HepG2 (cell line): Measurements from ENCODE around the gene ADM. TPM values are rescaled to one million over a fixed set of nuclear protein-coding genes. Genes with fewer than 3 reads are reported as not detected.

Experiments used
- CCDC6 ChIP-seq: sonication (generic); formaldehyde crosslinking; IDR thresholded peaks from 2 replicates; pipeline ENCODE4 v1.8.1; 2022; ENCODE audit warnings: mild to moderate bottlenecking, missing genetic modification reagents, moderate library complexity
- FOSL1 ChIP-seq: sonication (generic); formaldehyde crosslinking; IDR thresholded peaks from 2 replicates; pipeline ENCODE4 v1.9.0; 2021; ENCODE audit warnings: missing genetic modification reagents, borderline replicate concordance
- HHEX ChIP-seq: IDR thresholded peaks from 2 replicates; pipeline ENCODE4 v1.6.1; 2016; ENCODE audit warnings: control low read depth
- KLF15 ChIP-seq: sonication (generic); formaldehyde crosslinking; IDR thresholded peaks from 2 replicates; pipeline ENCODE4 v1.8.1; 2023; ENCODE audit warnings: borderline replicate concordance, mild to moderate bottlenecking, inconsistent platforms, missing genetic modification reagents, mixed read lengths
- KMT2A ChIP-seq: sonication (generic); formaldehyde crosslinking; IDR thresholded peaks from 2 replicates; pipeline ENCODE4 v1.4.0; 2020; ENCODE audit warnings: missing genetic modification reagents
- KMT2B ChIP-seq: IDR thresholded peaks from 2 replicates; pipeline ENCODE4 v1.6.1; 2016; ENCODE audit warnings: missing genetic modification reagents, missing compliant biosample characterization
- MTA1 ChIP-seq: sonication (generic); formaldehyde crosslinking; IDR thresholded peaks from 2 replicates; pipeline ENCODE4 v1.4.0; 2020; ENCODE audit warnings: missing genetic modification reagents, mild to moderate bottlenecking, borderline replicate concordance
- NRL ChIP-seq: sonication (generic); formaldehyde crosslinking; IDR thresholded peaks from 2 replicates; pipeline ENCODE4 v1.5.0; 2020; ENCODE audit warnings: missing genetic modification reagents, mild to moderate bottlenecking, moderate library complexity, borderline replicate concordance
- RARG ChIP-seq: sonication (generic); formaldehyde crosslinking; IDR thresholded peaks from 2 replicates; pipeline ENCODE4 v1.4.0; 2020; ENCODE audit warnings: low read depth, mild to moderate bottlenecking, missing genetic modification reagents
- RBFOX2 ChIP-seq: fragments of 200-400 bp; formaldehyde crosslinking; IDR thresholded peaks from 2 replicates; pipeline ENCODE4 v1.6.1; 2017; ENCODE audit warnings: low read depth, mild to moderate bottlenecking, low read length
- RNF2 ChIP-seq: fragments of 450-650 bp; conservative IDR thresholded peaks from 2 replicates; pipeline ENCODE4 v1.6.1; 2016; ENCODE audit warnings: low read depth
- TBX2 ChIP-seq: sonication (generic); formaldehyde crosslinking; IDR thresholded peaks from 2 replicates; pipeline ENCODE4 v1.5.0; 2020; ENCODE audit warnings: missing genetic modification reagents, mild to moderate bottlenecking, borderline replicate concordance
- TCF7L2 ChIP-seq: IDR thresholded peaks from 2 replicates; pipeline ENCODE4 v1.6.1; 2011; ENCODE audit warnings: mild to moderate bottlenecking, low read depth, low read length, moderate library complexity
- U2AF2 ChIP-seq: fragments of 200-400 bp; formaldehyde crosslinking; IDR thresholded peaks from 2 replicates; pipeline ENCODE4 v1.6.1; 2017; ENCODE audit warnings: low read depth, mild to moderate bottlenecking, low read length
- ZFP37 ChIP-seq: sonication (generic); formaldehyde crosslinking; IDR thresholded peaks from 2 replicates; pipeline ENCODE4 v1.4.0; 2020; ENCODE audit warnings: missing genetic modification reagents, borderline replicate concordance
- ZNF160 ChIP-seq: sonication (generic); formaldehyde crosslinking; IDR thresholded peaks from 2 replicates; pipeline ENCODE4 v1.8.0; 2022; ENCODE audit warnings: mild to moderate bottlenecking, inconsistent platforms, missing genetic modification reagents
- ZNF24 ChIP-seq: fragments of 450-650 bp; IDR thresholded peaks from 2 replicates; pipeline ENCODE4 v1.6.1; 2017; ENCODE audit warnings: antibody characterized with exemption, mild to moderate bottlenecking
- ZNF574 ChIP-seq: sonication (generic); formaldehyde crosslinking; IDR thresholded peaks from 2 replicates; pipeline ENCODE4 v1.4.0; 2020; ENCODE audit warnings: missing genetic modification reagents
- ZNF639 ChIP-seq: conservative IDR thresholded peaks from 2 replicates; pipeline ENCODE4 v1.6.1; 2018; ENCODE audit warnings: missing genetic modification reagents
- ZNF652 ChIP-seq: IDR thresholded peaks from 2 replicates; pipeline ENCODE4 v1.6.1; 2016; ENCODE audit warnings: low read depth, borderline replicate concordance
- ZNF766 ChIP-seq: sonication (generic); formaldehyde crosslinking; IDR thresholded peaks from 2 replicates; pipeline ENCODE4 v1.5.0; 2020; ENCODE audit warnings: missing genetic modification reagents, borderline replicate concordance
- polyA plus RNA-seq, 8 experiments: library from polyadenylated mRNA; depleted of rRNA in 3 of 8; stranded (reverse) in 7 of 8; unstranded in 1 of 8; fragments of >200 nt; fragmentation: Illumina TruSeq in 4 of 8; extraction: Trizol in 4 of 8; gene quantifications; 2 replicates each; pipeline versions ENCODE4 v1.2.1 to v1.2.3, GENCODE V29; 2011 to 2016; ENCODE audit warnings: low read depth in 4 of 8, missing spikeins in 1 of 8, mixed read lengths in 1 of 8; ENCODE audit not compliant: insufficient read depth in 1 of 8
- total RNA-seq, 5 experiments: library from RNA; depleted of rRNA; stranded (reverse); fragments of >200 nt; fragmentation: Illumina TruSeq; extraction: Trizol; gene quantifications; 2 replicates each; pipeline ENCODE4 v1.2.3, GENCODE V29; 2016; ENCODE audit warnings: low read depth in 1 of 5
- TF ChIP-seq, protein P1 (sequence below): sonication (generic); formaldehyde crosslinking; IDR thresholded peaks from 2 replicates; pipeline ENCODE4 v1.5.1; 2020; ENCODE audit warnings: missing genetic modification reagents, mild to moderate bottlenecking, borderline replicate concordance
- TF ChIP-seq, protein P2 (sequence below): sonication (generic); formaldehyde crosslinking; IDR thresholded peaks from 2 replicates; pipeline ENCODE4 v1.9.0; 2021; ENCODE audit warnings: missing genetic modification reagents, mild to moderate bottlenecking, borderline replicate concordance

The ADM gene
- total and polyA plus RNA-seq, 2 of the 13 experiments (the other 11 are each of a cell fraction or from before 2014, with no cell fraction given): 10.7 to 26.1 TPM

DNA sequence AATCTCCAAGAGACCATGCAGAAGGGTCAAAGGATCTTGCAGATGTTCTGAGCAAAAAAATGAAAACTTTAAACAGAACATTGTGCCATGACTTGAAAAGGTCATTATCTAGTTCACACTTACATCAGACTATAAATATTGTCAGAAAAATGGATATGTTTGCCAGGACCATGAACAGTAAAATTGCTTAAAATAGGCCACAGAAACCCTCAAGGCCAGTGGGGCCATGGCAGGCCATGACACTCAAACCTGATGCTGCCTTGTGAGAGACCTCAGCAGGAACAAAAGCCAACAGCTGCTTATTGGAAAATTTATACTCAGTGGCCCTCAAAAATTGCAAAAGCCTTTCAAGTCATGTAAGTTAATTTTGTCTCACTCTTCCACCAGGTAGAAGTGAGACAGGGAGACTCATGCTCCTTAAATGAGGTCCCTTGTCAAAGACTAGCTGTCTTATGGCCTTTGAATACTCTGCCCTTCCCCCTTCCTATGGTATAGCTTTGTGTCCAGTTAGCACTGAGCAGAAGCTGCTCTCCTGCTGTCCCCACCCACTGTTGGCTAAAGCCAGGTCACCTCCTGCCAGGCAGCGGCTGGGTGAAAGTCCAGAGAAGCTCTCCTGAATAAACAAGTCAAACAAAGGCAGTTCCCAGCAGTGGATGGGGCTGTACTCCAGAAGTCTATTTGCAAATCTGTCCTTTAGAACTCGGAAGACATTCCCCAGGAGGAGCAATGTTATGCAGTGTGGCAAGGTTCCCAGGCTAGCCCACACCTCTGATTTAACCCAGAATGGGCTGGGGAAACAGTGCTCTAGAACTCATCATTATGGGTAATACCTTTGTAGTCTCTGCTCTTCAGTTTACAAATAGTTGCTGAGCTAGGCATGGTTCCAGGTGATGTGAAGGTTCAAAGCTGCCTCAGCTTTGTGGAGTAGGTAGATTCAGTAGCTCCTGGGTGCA is 21.4 kb downstream of the ADM start (continued):
- TF ChIP-seq NRL (CRISPR knock-in tag) (no peak), ZNF24 (peak; percentile 41; the same call in 1 of the 2 replicates), ZNF160 (CRISPR knock-in tag) (no peak), ZFP37 (CRISPR knock-in tag) (0 out of 2 replicates have a peak, but pooled peaks have one; percentile 31), ZNF652 (CRISPR knock-in tag) (peak; percentile 84), RARG (CRISPR knock-in tag) (no peak), ZNF766 (peak; percentile 70; the same call in 1 of the 2 replicates), CCDC6 (CRISPR knock-in tag) (no peak; the same call in 1 of the 2 replicates), ZNF639 (CRISPR knock-in tag) (0 out of 2 replicates have a peak, but pooled peaks have one; percentile 45), KMT2B (CRISPR knock-in tag) (0 out of 2 replicates have a peak, but pooled peaks have one; percentile 54), ZNF574 (CRISPR knock-in tag) (peak; percentile 67; the same call in 1 of the 2 replicates), RBFOX2 (0 out of 2 replicates have a peak, but pooled peaks have one; percentile 22), MTA1 (peak; percentile 77; the same call in 1 of the 2 replicates), TBX2 (CRISPR knock-in tag) (peak; percentile 86), U2AF2 (no peak), HHEX (no peak), RNF2 (no peak), FOSL1 (CRISPR knock-in tag) (peak; percentile 56; the same call in 1 of the 2 replicates), TCF7L2 (no peak), KMT2A (CRISPR knock-in tag) (no peak), KLF15 (CRISPR knock-in tag) (no peak)
- TF ChIP-seq, protein P1, sequence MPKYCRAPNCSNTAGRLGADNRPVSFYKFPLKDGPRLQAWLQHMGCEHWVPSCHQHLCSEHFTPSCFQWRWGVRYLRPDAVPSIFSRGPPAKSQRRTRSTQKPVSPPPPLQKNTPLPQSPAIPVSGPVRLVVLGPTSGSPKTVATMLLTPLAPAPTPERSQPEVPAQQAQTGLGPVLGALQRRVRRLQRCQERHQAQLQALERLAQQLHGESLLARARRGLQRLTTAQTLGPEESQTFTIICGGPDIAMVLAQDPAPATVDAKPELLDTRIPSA (CRISPR knock-in tag): no peak
- TF ChIP-seq, protein P2, sequence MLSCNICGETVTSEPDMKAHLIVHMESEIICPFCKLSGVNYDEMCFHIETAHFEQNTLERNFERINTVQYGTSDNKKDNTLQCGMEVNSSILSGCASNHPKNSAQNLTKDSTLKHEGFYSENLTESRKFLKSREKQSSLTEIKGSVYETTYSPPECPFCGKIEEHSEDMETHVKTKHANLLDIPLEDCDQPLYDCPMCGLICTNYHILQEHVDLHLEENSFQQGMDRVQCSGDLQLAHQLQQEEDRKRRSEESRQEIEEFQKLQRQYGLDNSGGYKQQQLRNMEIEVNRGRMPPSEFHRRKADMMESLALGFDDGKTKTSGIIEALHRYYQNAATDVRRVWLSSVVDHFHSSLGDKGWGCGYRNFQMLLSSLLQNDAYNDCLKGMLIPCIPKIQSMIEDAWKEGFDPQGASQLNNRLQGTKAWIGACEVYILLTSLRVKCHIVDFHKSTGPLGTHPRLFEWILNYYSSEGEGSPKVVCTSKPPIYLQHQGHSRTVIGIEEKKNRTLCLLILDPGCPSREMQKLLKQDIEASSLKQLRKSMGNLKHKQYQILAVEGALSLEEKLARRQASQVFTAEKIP (CRISPR knock-in tag): no peak
